Liver (tissue), 9 donors: ENCODE results near the gene GALNT10. TPM values are rescaled to one million over a fixed set of nuclear protein-coding genes. Genes with fewer than 3 reads are reported as not detected.

Experiments used
- DNase-seq: peaks from one replicate; pipeline ENCODE4 v3.0.0-alpha.2; 2017; ENCODE audit warnings: low spot score
- H3K27ac ChIP-seq, 2 donors: one replicate each; pipeline ENCODE4 v1.7.0; 2013; ENCODE audit warnings: inconsistent platforms in 2 of 2, low read length in 2 of 2, control low read depth in 1 of 2, low read depth in 1 of 2, mild to moderate bottlenecking in 1 of 2
- H3K27me3 ChIP-seq, 4 donors: one replicate each; pipeline versions ENCODE4 v1.6.1 to v1.7.0; 2013; ENCODE audit warnings: low read length in 3 of 4, inconsistent platforms in 1 of 4, mild to moderate bottlenecking in 1 of 4, moderate library complexity in 1 of 4; ENCODE audit not compliant: control insufficient read depth in 4 of 4, insufficient read depth in 4 of 4
- H3K36me3 ChIP-seq, 4 donors: one replicate each; pipeline versions ENCODE4 v1.6.1 to v1.7.0; 2013; ENCODE audit warnings: low read length in 3 of 4, mild to moderate bottlenecking in 3 of 4, low read depth in 1 of 4, moderate library complexity in 1 of 4; ENCODE audit not compliant: control insufficient read depth in 4 of 4, insufficient read depth in 3 of 4
- H3K4me1 ChIP-seq, 4 donors: one replicate each; pipeline versions ENCODE4 v1.6.1 to v1.7.0; 2013; ENCODE audit warnings: low read length in 3 of 4, mild to moderate bottlenecking in 3 of 4, moderate library complexity in 1 of 4; ENCODE audit not compliant: control insufficient read depth in 4 of 4, insufficient read depth in 4 of 4
- H3K4me3 ChIP-seq, 3 donors: one replicate each; pipeline versions ENCODE4 v1.6.1 to v1.7.0; 2013; ENCODE audit warnings: low read length in 3 of 3, control low read depth in 1 of 3, low read depth in 1 of 3, mild to moderate bottlenecking in 1 of 3
- H3K9ac ChIP-seq, 2 donors: one replicate each; pipeline ENCODE4 v1.7.0; 2013; ENCODE audit warnings: low read length in 2 of 2, mild to moderate bottlenecking in 2 of 2, moderate library complexity in 2 of 2, control low read depth in 1 of 2, low read depth in 1 of 2
- H3K9me3 ChIP-seq, 4 donors: one replicate each; pipeline versions ENCODE4 v1.6.1 to v1.7.0; 2013; ENCODE audit warnings: low read length in 3 of 4; ENCODE audit not compliant: control insufficient read depth in 4 of 4
- CTCF ChIP-seq: fragments of 150-350 bp; IDR thresholded peaks from 2 replicates; pipeline ENCODE4 v1.5.1; 2017; ENCODE audit warnings: improper control_type of control experiment, low read depth, low read length; ENCODE audit not compliant: missing input control
- EGR1 ChIP-seq, 2 donors: IDR thresholded peaks; 2 replicates each; pipeline ENCODE4 v1.6.1; 2016 to 2018; ENCODE audit warnings: antibody characterized with exemption in 2 of 2, low read depth in 2 of 2
- FOXA1 ChIP-seq: IDR thresholded peaks from 2 replicates; pipeline ENCODE4 v1.6.1; 2016; ENCODE audit warnings: antibody characterized with exemption
- FOXA2 ChIP-seq: IDR thresholded peaks from 2 replicates; pipeline ENCODE4 v1.6.1; 2016; ENCODE audit warnings: antibody characterized with exemption
- GABPA ChIP-seq, 2 donors: IDR thresholded peaks in 1 of 2; conservative IDR thresholded peaks in 1 of 2; 2 replicates each; pipeline ENCODE4 v1.6.1; 2016; ENCODE audit warnings: antibody characterized with exemption in 2 of 2, mild to moderate bottlenecking in 1 of 2, moderate library complexity in 1 of 2
- JUND ChIP-seq, 2 donors: IDR thresholded peaks; 2 replicates each; pipeline ENCODE4 v1.6.1; 2016; ENCODE audit warnings: antibody characterized with exemption in 2 of 2
- REST ChIP-seq: IDR thresholded peaks from 2 replicates; pipeline ENCODE4 v1.6.1; 2016; ENCODE audit warnings: antibody characterized with exemption, mild to moderate bottlenecking
- RXRA ChIP-seq, 2 donors: IDR thresholded peaks; 2 replicates each; pipeline ENCODE4 v1.6.1; 2017 to 2018; ENCODE audit warnings: antibody characterized with exemption in 2 of 2, mild to moderate bottlenecking in 1 of 2
- SP1 ChIP-seq: IDR thresholded peaks from 2 replicates; pipeline ENCODE4 v1.6.1; 2018; ENCODE audit warnings: antibody characterized with exemption, mild to moderate bottlenecking
- TAF1 ChIP-seq: conservative IDR thresholded peaks from 2 replicates; pipeline ENCODE4 v1.6.1; 2016; ENCODE audit warnings: antibody characterized with exemption, mild to moderate bottlenecking
- YY1 ChIP-seq: IDR thresholded peaks from 2 replicates; pipeline ENCODE4 v1.6.1; 2016; ENCODE audit warnings: antibody characterized with exemption, mild to moderate bottlenecking
- ZBTB33 ChIP-seq: IDR thresholded peaks from 2 replicates; pipeline ENCODE4 v1.6.1; 2016; ENCODE audit warnings: antibody characterized with exemption
- WGBS: extraction: QIAGEN DNeasy Blood & Tissue Kit; methylation state at CpG from one replicate; pipeline ENCODE4 v1.1.7; 2013; 5-methylcytosine and 5-hydroxymethylcytosine counted together
- polyA plus RNA-seq, 2 donors: library from polyadenylated mRNA; stranded (reverse) in 1 of 2; unstranded in 1 of 2; fragments of 200-250 nt in 1 of 2; fragments of >200 nt in 1 of 2; fragmentation: Nextera tagmentation in 1 of 2; extraction: Ambion mirVana in 1 of 2; gene quantifications; one replicate each; pipeline versions ENCODE4 v1.2.1 to v1.2.3, GENCODE V29; 2013 to 2015
- total RNA-seq, 2 donors: library from RNA; depleted of rRNA; stranded (reverse); fragments of >200 nt; gene quantifications; one replicate each; pipeline ENCODE4 v1.2.3, GENCODE V29; 2014
- TF ChIP-seq, protein P1 (sequence below): IDR thresholded peaks from 2 replicates; pipeline ENCODE4 v1.6.1; 2016; ENCODE audit warnings: antibody characterized with exemption
- donor health status: healthy.
- donor health status: healthy.
- donor health status: healthy.
- donor health status: healthy.
- donor health status: healthy.

The GALNT10 gene
- total and polyA plus RNA-seq, 4 donors = 1.1 to 17.8 (median 5.3) TPM

- TF ChIP-seq SP1 (no peak), ZBTB33 (no peak), CTCF (no peak), EGR1 (IDR thresholded peaks at IDR 0.05; ENCODE audit: low read depth in 2 of 2) (no peak), FOXA1 (no peak), GABPA (IDR thresholded peaks at IDR 0.05 in 1 of 2, conservative IDR thresholded peaks at IDR 0.05 in 1 of 2) (no peak), FOXA2 (no peak), YY1 (no peak), JUND (IDR thresholded peaks at IDR 0.05) (no peak), TAF1 (no peak), RXRA (IDR thresholded peaks at IDR 0.05) (no peak)
- TF ChIP-seq, protein P1, sequence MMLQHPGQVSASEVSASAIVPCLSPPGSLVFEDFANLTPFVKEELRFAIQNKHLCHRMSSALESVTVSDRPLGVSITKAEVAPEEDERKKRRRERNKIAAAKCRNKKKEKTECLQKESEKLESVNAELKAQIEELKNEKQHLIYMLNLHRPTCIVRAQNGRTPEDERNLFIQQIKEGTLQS = no peak
- WGBS = 96% methylated on average over 4 of the region's 4 CpGs
Observed at GRCh38 chr5:154213592-154213991, 23.1 kb downstream of the GALNT10 start.

GRCh38 chr5:154214371-154215106 lies 24.0 kb downstream of the GALNT10 start:
- 82% methylated on average over 5 of the region's 5 CpGs for WGBS
- no peak for TF ChIP-seq ZBTB33
- TF ChIP-seq YY1 = no peak
- no peak for TF ChIP-seq RXRA (IDR thresholded peaks at IDR 0.05)
- no peak for TF ChIP-seq REST
- no peaks in the 10 kb centered on the region for H3K4me1 ChIP-seq
- no peak overlapping the region for H3K27ac ChIP-seq
- no peak overlapping the region for H3K4me3 ChIP-seq
- DNase-seq = no peak
- no peak overlapping the region for H3K9ac ChIP-seq
- peaks cover 0 to 2% (median 0%) of the 10 kb centered on the region in 4 donors for H3K36me3 ChIP-seq
- H3K9me3 ChIP-seq = no peaks in the 10 kb centered on the region
- no peaks in the 10 kb centered on the region for H3K27me3 ChIP-seq

More at GRCh38 chr5:154213592-154213991, 23.1 kb downstream of the GALNT10 start:
- H3K36me3 ChIP-seq = peaks cover 0 to 2% (median 0%) of the 10 kb centered on the region in 4 donors
- no peak for DNase-seq
- H3K4me3 ChIP-seq = no peak overlapping the region
- H3K9ac ChIP-seq = no peak overlapping the region
- H3K9me3 ChIP-seq = no peaks in the 10 kb centered on the region
- no peaks in the 10 kb centered on the region for H3K27me3 ChIP-seq
- no peaks in the 10 kb centered on the region for H3K4me1 ChIP-seq
- no peak overlapping the region for H3K27ac ChIP-seq
